DOHH2 (cell line): ENCODE data around the gene CSE1L.

Experiments used
- EZH2phosphoT487 ChIP-seq: fragments of 200-600 bp; sonication (generic); IDR thresholded peaks from 2 replicates; pipeline ENCODE4 v1.6.1; 2017; ENCODE audit warnings: borderline replicate concordance, mild to moderate bottlenecking, antibody characterized with exemption, low read length, moderate library complexity, mixed read lengths
- TF ChIP-seq, protein P1 (sequence below): fragments of 200-600 bp; sonication (generic); IDR thresholded peaks from one replicate; pipeline ENCODE4 v1.5.1; 2014; ENCODE audit warnings: antibody characterized with exemption, mild to moderate bottlenecking, low read depth, low read length; ENCODE audit not compliant: poor library complexity, severe bottlenecking

DNA sequence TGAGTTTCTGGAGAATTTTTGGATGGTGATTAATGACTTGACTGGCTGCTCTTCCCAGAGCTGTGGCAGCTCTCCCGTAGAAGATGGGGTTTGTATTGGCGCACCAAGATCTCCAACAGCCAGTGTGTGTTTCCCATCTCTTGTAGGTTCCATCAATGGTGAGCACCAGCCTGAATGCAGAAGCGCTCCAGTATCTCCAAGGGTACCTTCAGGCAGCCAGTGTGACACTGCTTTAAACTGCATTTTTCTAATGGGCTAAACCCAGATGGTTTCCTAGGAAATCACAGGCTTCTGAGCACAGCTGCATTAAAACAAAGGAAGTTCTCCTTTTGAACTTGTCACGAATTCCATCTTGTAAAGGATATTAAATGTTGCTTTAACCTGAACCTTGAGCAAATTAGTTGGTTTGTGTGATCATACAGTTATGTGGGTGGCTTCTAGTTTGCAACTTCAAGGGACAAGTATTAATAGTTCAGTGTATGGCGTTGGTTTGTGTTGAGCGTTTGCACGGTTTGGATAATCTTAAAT is 50.2 kb downstream of the CSE1L start:
- TF ChIP-seq, protein P1, sequence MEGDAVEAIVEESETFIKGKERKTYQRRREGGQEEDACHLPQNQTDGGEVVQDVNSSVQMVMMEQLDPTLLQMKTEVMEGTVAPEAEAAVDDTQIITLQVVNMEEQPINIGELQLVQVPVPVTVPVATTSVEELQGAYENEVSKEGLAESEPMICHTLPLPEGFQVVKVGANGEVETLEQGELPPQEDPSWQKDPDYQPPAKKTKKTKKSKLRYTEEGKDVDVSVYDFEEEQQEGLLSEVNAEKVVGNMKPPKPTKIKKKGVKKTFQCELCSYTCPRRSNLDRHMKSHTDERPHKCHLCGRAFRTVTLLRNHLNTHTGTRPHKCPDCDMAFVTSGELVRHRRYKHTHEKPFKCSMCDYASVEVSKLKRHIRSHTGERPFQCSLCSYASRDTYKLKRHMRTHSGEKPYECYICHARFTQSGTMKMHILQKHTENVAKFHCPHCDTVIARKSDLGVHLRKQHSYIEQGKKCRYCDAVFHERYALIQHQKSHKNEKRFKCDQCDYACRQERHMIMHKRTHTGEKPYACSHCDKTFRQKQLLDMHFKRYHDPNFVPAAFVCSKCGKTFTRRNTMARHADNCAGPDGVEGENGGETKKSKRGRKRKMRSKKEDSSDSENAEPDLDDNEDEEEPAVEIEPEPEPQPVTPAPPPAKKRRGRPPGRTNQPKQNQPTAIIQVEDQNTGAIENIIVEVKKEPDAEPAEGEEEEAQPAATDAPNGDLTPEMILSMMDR, result no peak
- no peak for TF ChIP-seq EZH2phosphoT487
